SK-N-SH treated with all-trans-retinoic acid at 6 μM for 48 hours (cell line): Measurements from ENCODE around the gene DGAT2.

ENCODE experiments used
- ARNTL ChIP-seq: fragments of 450-650 bp; formaldehyde crosslinking; IDR thresholded peaks from 2 replicates; pipeline ENCODE4 v1.5.0; 2020; ENCODE audit warnings: low read depth, mild to moderate bottlenecking, moderate library complexity, borderline replicate concordance
- ISL1 ChIP-seq: fragments of 250-450 bp; sonication (Bioruptor Pico); IDR thresholded peaks from 2 replicates; pipeline ENCODE4 v2.1.2; 2022; ENCODE audit warnings: mild to moderate bottlenecking, moderate library complexity
- PATZ1 ChIP-seq: fragments of 250-450 bp; sonication (Bioruptor Pico); IDR thresholded peaks from 2 replicates; pipeline ENCODE4 v1.8.0; 2020; ENCODE audit warnings: mild to moderate bottlenecking, moderate library complexity, borderline replicate concordance
- ZFP3 ChIP-seq: fragments of 250-450 bp; sonication (Bioruptor Pico); IDR thresholded peaks from 2 replicates; pipeline ENCODE4 v1.5.0; 2020; ENCODE audit warnings: mild to moderate bottlenecking, moderate library complexity
- ZFP30 ChIP-seq: fragments of 450-650 bp; formaldehyde crosslinking; IDR thresholded peaks from 2 replicates; pipeline ENCODE4 v1.5.0; 2022; ENCODE audit warnings: mild to moderate bottlenecking, moderate library complexity

GRCh38 chr11:75826461-75827230, 58.1 kb downstream of the DGAT2 start:
- TF ChIP-seq PATZ1 (CRISPR knock-in tag) (no peak), ZFP30 (CRISPR knock-in tag) (no peak), ZFP3 (CRISPR knock-in tag) (no peak), ISL1 (no peak), ARNTL (no peak)
